Measurements from ENCODE around the gene NSF.

DNA sequence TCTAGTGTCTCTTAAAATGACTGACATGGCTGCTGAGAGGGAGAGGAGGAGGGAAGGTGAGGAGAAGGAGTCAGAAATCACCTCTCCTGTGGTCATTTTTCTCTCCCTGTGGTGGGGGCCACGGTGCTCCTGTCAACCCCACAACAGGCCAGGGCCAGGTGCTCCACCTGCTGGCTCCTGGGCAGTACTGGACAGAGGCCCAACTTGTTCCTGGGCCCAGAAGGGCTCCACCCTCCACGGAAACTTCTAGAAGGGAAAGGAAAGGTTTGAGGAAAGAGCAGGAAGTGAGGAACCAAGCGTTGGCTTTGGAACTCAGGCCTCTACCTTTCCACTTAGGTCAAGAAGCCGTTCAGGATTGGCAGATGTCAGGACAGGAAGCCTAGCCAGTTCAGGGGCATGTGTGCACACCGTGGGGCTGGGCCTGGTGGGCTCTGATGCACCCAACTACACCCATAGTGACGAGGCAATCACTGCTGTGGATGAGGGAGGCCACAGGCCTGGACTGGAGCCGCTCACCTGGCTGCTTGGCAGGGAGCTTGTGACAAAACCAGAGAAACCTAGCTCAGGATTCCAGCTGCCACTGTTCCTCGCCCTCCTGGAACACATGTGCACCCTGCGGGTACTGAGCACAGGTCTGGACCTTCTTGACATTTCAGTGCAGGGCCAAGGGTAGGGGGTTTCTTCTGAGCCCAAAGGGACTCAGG, 191.9 kb downstream of the NSF start:
- TF ChIP-seq, protein P1, sequence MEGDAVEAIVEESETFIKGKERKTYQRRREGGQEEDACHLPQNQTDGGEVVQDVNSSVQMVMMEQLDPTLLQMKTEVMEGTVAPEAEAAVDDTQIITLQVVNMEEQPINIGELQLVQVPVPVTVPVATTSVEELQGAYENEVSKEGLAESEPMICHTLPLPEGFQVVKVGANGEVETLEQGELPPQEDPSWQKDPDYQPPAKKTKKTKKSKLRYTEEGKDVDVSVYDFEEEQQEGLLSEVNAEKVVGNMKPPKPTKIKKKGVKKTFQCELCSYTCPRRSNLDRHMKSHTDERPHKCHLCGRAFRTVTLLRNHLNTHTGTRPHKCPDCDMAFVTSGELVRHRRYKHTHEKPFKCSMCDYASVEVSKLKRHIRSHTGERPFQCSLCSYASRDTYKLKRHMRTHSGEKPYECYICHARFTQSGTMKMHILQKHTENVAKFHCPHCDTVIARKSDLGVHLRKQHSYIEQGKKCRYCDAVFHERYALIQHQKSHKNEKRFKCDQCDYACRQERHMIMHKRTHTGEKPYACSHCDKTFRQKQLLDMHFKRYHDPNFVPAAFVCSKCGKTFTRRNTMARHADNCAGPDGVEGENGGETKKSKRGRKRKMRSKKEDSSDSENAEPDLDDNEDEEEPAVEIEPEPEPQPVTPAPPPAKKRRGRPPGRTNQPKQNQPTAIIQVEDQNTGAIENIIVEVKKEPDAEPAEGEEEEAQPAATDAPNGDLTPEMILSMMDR (IDR thresholded peaks at IDR 0.05), result peak; percentile 69
- TF ChIP-seq EZH2 (IDR thresholded peaks at IDR 0.05), result no peak
- no peak for TF ChIP-seq EZH2phosphoT487 (IDR thresholded peaks at IDR 0.05)

Data from neural progenitor cell (in vitro differentiated cells).